Measurements from ENCODE around the gene SLAMF9. TPM values are rescaled to one million over a fixed set of nuclear protein-coding genes. Genes with fewer than 3 reads are reported as not detected.
A peak's percentile ranks its signal among the peaks of the same experiment; 100 is the strongest.

SLAMF9 gene
- total RNA-seq, 1 donor, result not detected

- TF ChIP-seq CTCF (IDR thresholded peaks at IDR 0.05; ENCODE audit: insufficient read depth, low read depth, low read length), result no peak
- DNase-seq (ENCODE audit: low read depth), result no peak
- H3K4me3 ChIP-seq (ENCODE audit: low read depth, low read length), result no peak overlapping the region
Measured at GRCh38 chr1:159970932-159971342, 16.9 kb upstream of the SLAMF9 start.

- TF ChIP-seq CTCF (IDR thresholded peaks at IDR 0.05; ENCODE audit: insufficient read depth, low read depth, low read length), result no peak
- no peak overlapping the region for H3K4me3 ChIP-seq (ENCODE audit: low read depth, low read length)
- no peak for DNase-seq (ENCODE audit: low read depth)
Measured at GRCh38 chr1:159968901-159969300, 14.9 kb upstream of the SLAMF9 start.

GRCh38 chr1:159965263-159965662, 11.2 kb upstream of the SLAMF9 start:
- no peak overlapping the region for H3K4me3 ChIP-seq (ENCODE audit: low read depth, low read length)
- TF ChIP-seq CTCF (IDR thresholded peaks at IDR 0.05; ENCODE audit: insufficient read depth, low read depth, low read length), result no peak
- DNase-seq (ENCODE audit: low read depth), result no peak

- no peak for TF ChIP-seq CTCF (IDR thresholded peaks at IDR 0.05; ENCODE audit: insufficient read depth, low read depth, low read length)
- H3K4me3 ChIP-seq (ENCODE audit: low read depth, low read length), result no peak overlapping the region
- no peak for DNase-seq (ENCODE audit: low read depth)
Measured at GRCh38 chr1:159964144-159964543, 10.1 kb upstream of the SLAMF9 start.

GRCh38 chr1:159962176-159962575, 8.1 kb upstream of the SLAMF9 start:
- H3K4me3 ChIP-seq (ENCODE audit: low read depth, low read length), result no peak overlapping the region
- DNase-seq (ENCODE audit: low read depth), result no peak
- TF ChIP-seq CTCF (IDR thresholded peaks at IDR 0.05; ENCODE audit: insufficient read depth, low read depth, low read length), result no peak

GRCh38 chr1:159961636-159962035, 7.6 kb upstream of the SLAMF9 start:
- no peak for TF ChIP-seq CTCF (IDR thresholded peaks at IDR 0.05; ENCODE audit: insufficient read depth, low read depth, low read length)
- DNase-seq (ENCODE audit: low read depth), result no peak
- no peak overlapping the region for H3K4me3 ChIP-seq (ENCODE audit: low read depth, low read length)

GRCh38 chr1:159960721-159961381, 6.8 kb upstream of the SLAMF9 start:
- H3K4me3 ChIP-seq (ENCODE audit: low read depth, low read length), result no peak overlapping the region
- no peak for TF ChIP-seq CTCF (IDR thresholded peaks at IDR 0.05; ENCODE audit: insufficient read depth, low read depth, low read length)
- DNase-seq (ENCODE audit: low read depth), result peak; percentile 36
